ENCODE results near the gene GABRD. TPM values are rescaled to one million over a fixed set of nuclear protein-coding genes. Genes with fewer than 3 reads are reported as not detected.

GABRD gene
- total RNA-seq: 1 to 10 TPM in 2 of 8 experiments, under 1 TPM in 5, not detected in 1; 0.16 to 2.7 (median 0.46) TPM

- H3K4me1 ChIP-seq (replicated peaks in 1 of 2): peaks cover 0 to 14% of the 10 kb centered on the region in 2 donors
- in situ Hi-C loops (cut with MboI; ENCODE audit: low pct_unique_long_range_greater_than_20kb in 2 of 9, low sequenced_read_pairs in 9 of 9, unreplicated experiment in 9 of 9): no loop called here
- H3K27ac ChIP-seq: no peak within 1 kb of the TSS
- WGBS, 10 experiments: no CpG with 5 or more reads among the region's 60 CpGs
- peak; percentile 18 to 87 (median 72) for ATAC-seq (replicated peaks in 6 of 8)
- peak within 1 kb of the TSS; percentile 24 to 37 (median 30) for H3K4me3 ChIP-seq
Observed at GRCh38 chr1:2019172-2019543, at the start of gene GABRD. GABRD (plus strand) TSS chr1:2019345; CDS start chr1:2019424, 79 bp downstream.

- in situ Hi-C loops (cut with MboI; ENCODE audit: low pct_unique_long_range_greater_than_20kb in 2 of 9, low sequenced_read_pairs in 9 of 9, unreplicated experiment in 9 of 9): loop anchor here in 1 of 9 experiments (10.0 kb wide), 1 partner anchor 75 kb away; no protein-coding TSS in a partner anchor
- peak in 1 of 8 experiments; percentile 5 for ATAC-seq (replicated peaks in 6 of 8)
- WGBS, 10 experiments: 40 to 100% (median 56%) methylated on average over 1 to 7 of the region's 10 CpGs; no CpG with 5 or more reads in 6 of the 10 experiments
- Histone ChIP-seq H3K27ac (no peak overlapping the region), H3K4me3 (no peak overlapping the region), H3K4me1 (replicated peaks in 1 of 2) (peaks cover 0 to 5% of the 10 kb centered on the region in 2 donors)
Observed at GRCh38 chr1:1969505-1969900, 49.6 kb upstream of the GABRD start.

GRCh38 chr1:1969953-1970716 is 49.0 kb upstream of the GABRD start:
- no peak for ATAC-seq (replicated peaks in 6 of 8)
- 33 to 81% (median 58%) methylated on average over 3 to 9 of the region's 29 CpGs; no CpG with 5 or more reads in 5 of the 10 experiments for WGBS, 10 experiments
- H3K4me3 ChIP-seq: no peak overlapping the region
- in situ Hi-C loops (cut with MboI; ENCODE audit: low pct_unique_long_range_greater_than_20kb in 2 of 9, low sequenced_read_pairs in 9 of 9, unreplicated experiment in 9 of 9): loop anchor here in 1 of 9 experiments (10.0 kb wide), 1 partner anchor 75 kb away; no protein-coding TSS in a partner anchor
- H3K27ac ChIP-seq: no peak overlapping the region
- H3K4me1 ChIP-seq (replicated peaks in 1 of 2): peaks cover 0 to 5% of the 10 kb centered on the region in 2 donors

GRCh38 chr1:1971017-1971416 is 48.1 kb upstream of the GABRD start:
- WGBS, 10 experiments: 35 to 92% (median 83%) methylated on average over 1 to 14 of the region's 17 CpGs; no CpG with 5 or more reads in 2 of the 10 experiments
- ATAC-seq (replicated peaks in 6 of 8): no peak
- peaks cover 0 to 5% of the 10 kb centered on the region in 2 donors for H3K4me1 ChIP-seq (replicated peaks in 1 of 2)
- no peak overlapping the region for H3K4me3 ChIP-seq
- H3K27ac ChIP-seq: no peak overlapping the region
- in situ Hi-C loops (cut with MboI; ENCODE audit: low pct_unique_long_range_greater_than_20kb in 2 of 9, low sequenced_read_pairs in 9 of 9, unreplicated experiment in 9 of 9): no loop called here

- H3K4me1 ChIP-seq (replicated peaks in 1 of 2): peaks cover 0 to 5% of the 10 kb centered on the region in 2 donors
- in situ Hi-C loops (cut with MboI; ENCODE audit: low pct_unique_long_range_greater_than_20kb in 2 of 9, low sequenced_read_pairs in 9 of 9, unreplicated experiment in 9 of 9): no loop called here
- no peak overlapping the region for H3K27ac ChIP-seq
- H3K4me3 ChIP-seq: no peak overlapping the region
- 64 to 93% (median 90%) methylated on average over 2 to 9 of the region's 21 CpGs; no CpG with 5 or more reads in 5 of the 10 experiments for WGBS, 10 experiments
- ATAC-seq (replicated peaks in 6 of 8): no peak
Observed at GRCh38 chr1:1971688-1972087, 47.5 kb upstream of the GABRD start.

GRCh38 chr1:1972976-1973715 is 46.0 kb upstream of the GABRD start:
- Histone ChIP-seq H3K4me1 (replicated peaks in 1 of 2) (peaks cover 0 to 5% of the 10 kb centered on the region in 2 donors), H3K4me3 (no peak overlapping the region), H3K27ac (no peak overlapping the region)
- in situ Hi-C loops (cut with MboI; ENCODE audit: low pct_unique_long_range_greater_than_20kb in 2 of 9, low sequenced_read_pairs in 9 of 9, unreplicated experiment in 9 of 9): no loop called here
- 60 to 92% (median 80%) methylated on average over 1 to 5 of the region's 22 CpGs; no CpG with 5 or more reads in 7 of the 10 experiments for WGBS, 10 experiments
- ATAC-seq (replicated peaks in 6 of 8): peak in 4 of 8 experiments; percentile 9 to 32 (median 24)

- in situ Hi-C loops (cut with MboI; ENCODE audit: low pct_unique_long_range_greater_than_20kb in 2 of 9, low sequenced_read_pairs in 9 of 9, unreplicated experiment in 9 of 9): no loop called here
- Histone ChIP-seq H3K4me1 (replicated peaks in 1 of 2) (peaks cover 0 to 5% of the 10 kb centered on the region in 2 donors), H3K4me3 (no peak overlapping the region), H3K27ac (no peak overlapping the region)
- peak in 4 of 8 experiments; percentile 16 to 98 (median 26) for ATAC-seq (replicated peaks in 6 of 8)
- WGBS, 10 experiments: 20 to 91% (median 84%) methylated on average over 1 to 13 of the region's 34 CpGs; no CpG with 5 or more reads in 5 of the 10 experiments
Observed at GRCh38 chr1:1973716-1974642, 45.2 kb upstream of the GABRD start.

GRCh38 chr1:1974834-1975233 is 44.3 kb upstream of the GABRD start:
- Histone ChIP-seq H3K27ac (no peak overlapping the region), H3K4me3 (no peak overlapping the region), H3K4me1 (replicated peaks in 1 of 2) (peaks cover 0 to 5% of the 10 kb centered on the region in 2 donors)
- no peak for ATAC-seq (replicated peaks in 6 of 8)
- 54 to 100% (median 84%) methylated on average over 2 to 15 of the region's 22 CpGs; no CpG with 5 or more reads in 1 of the 10 experiments for WGBS, 10 experiments
- in situ Hi-C loops (cut with MboI; ENCODE audit: low pct_unique_long_range_greater_than_20kb in 2 of 9, low sequenced_read_pairs in 9 of 9, unreplicated experiment in 9 of 9): no loop called here

- H3K4me1 ChIP-seq (replicated peaks in 1 of 2): peaks cover 0 to 5% of the 10 kb centered on the region in 2 donors
- no peak overlapping the region for H3K4me3 ChIP-seq
- ATAC-seq (replicated peaks in 6 of 8): peak in 1 of 8 experiments; percentile 17
- H3K27ac ChIP-seq: no peak overlapping the region
- WGBS, 10 experiments: 67 to 98% (median 86%) methylated on average over 3 to 14 of the region's 14 CpGs; no CpG with 5 or more reads in 2 of the 10 experiments
- in situ Hi-C loops (cut with MboI; ENCODE audit: low pct_unique_long_range_greater_than_20kb in 2 of 9, low sequenced_read_pairs in 9 of 9, unreplicated experiment in 9 of 9): no loop called here
Observed at GRCh38 chr1:1975535-1975934, 43.6 kb upstream of the GABRD start.

- ATAC-seq (replicated peaks in 6 of 8): no peak
- no peak overlapping the region for H3K4me3 ChIP-seq
- in situ Hi-C loops (cut with MboI; ENCODE audit: low pct_unique_long_range_greater_than_20kb in 2 of 9, low sequenced_read_pairs in 9 of 9, unreplicated experiment in 9 of 9): no loop called here
- 40 to 90% (median 78%) methylated on average over 1 to 4 of the region's 19 CpGs; no CpG with 5 or more reads in 4 of the 10 experiments for WGBS, 10 experiments
- H3K4me1 ChIP-seq (replicated peaks in 1 of 2): peaks cover 0 to 5% of the 10 kb centered on the region in 2 donors
- H3K27ac ChIP-seq: no peak overlapping the region
Observed at GRCh38 chr1:1976031-1976430, 43.1 kb upstream of the GABRD start.

- peaks cover 0 to 7% of the 10 kb centered on the region in 2 donors for H3K4me1 ChIP-seq (replicated peaks in 1 of 2)
- H3K4me3 ChIP-seq: no peak overlapping the region
- 20 to 93% (median 65%) methylated on average over 1 to 5 of the region's 11 CpGs; no CpG with 5 or more reads in 5 of the 10 experiments for WGBS, 10 experiments
- no peak for ATAC-seq (replicated peaks in 6 of 8)
- no peak overlapping the region for H3K27ac ChIP-seq
- in situ Hi-C loops (cut with MboI; ENCODE audit: low pct_unique_long_range_greater_than_20kb in 2 of 9, low sequenced_read_pairs in 9 of 9, unreplicated experiment in 9 of 9): no loop called here
Observed at GRCh38 chr1:1978108-1978507, 41.0 kb upstream of the GABRD start.

Data from motor neuron (in vitro differentiated cells).